Measurements from ENCODE around the gene ERI3.
A peak's percentile ranks its signal among the peaks of the same experiment; 100 is the strongest.

Gene ERI3

DNA sequence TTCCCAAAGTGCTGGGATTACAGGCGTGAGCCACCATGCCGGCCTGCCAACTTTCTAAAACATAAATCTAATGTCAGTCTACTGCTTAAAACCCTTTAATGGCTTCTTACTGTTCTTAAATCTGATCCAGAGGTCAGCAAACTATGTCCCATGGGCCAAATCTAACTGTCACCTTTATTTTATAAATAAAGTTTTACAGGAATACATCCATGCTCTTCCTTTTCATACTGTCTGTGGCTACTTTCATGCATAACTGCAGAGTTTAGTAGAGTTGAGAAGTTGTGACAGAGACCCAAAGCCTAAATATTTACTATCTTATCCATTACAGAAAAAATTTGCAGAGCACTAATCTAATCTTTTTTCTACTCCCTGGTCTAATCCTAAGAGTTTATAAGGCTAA is 3.8 kb downstream of the ERI3 start:
- DNase-seq (ENCODE audit: low read depth): no peak

DNA sequence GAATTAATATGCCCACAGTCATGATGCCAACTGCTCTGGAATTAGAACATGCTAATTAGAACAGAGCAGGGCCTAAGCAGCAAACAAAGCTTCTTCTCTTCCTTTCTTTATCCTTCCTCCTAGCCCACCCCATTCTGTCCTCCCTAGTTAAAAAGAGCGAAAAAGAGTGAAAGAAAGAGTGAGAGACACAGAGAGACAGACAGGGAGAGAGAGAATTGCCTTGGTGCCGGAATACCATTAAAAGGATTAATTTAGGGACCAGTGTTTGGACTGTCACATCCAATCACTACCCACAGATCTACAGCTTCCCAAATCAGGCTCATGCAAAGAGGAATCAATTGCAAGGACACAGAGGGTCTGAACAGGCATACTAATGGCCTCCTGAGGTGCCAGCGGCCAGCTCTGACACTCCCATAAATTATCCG is 7.0 kb downstream of the ERI3 start:
- no peak for DNase-seq (ENCODE audit: low read depth)

DNA sequence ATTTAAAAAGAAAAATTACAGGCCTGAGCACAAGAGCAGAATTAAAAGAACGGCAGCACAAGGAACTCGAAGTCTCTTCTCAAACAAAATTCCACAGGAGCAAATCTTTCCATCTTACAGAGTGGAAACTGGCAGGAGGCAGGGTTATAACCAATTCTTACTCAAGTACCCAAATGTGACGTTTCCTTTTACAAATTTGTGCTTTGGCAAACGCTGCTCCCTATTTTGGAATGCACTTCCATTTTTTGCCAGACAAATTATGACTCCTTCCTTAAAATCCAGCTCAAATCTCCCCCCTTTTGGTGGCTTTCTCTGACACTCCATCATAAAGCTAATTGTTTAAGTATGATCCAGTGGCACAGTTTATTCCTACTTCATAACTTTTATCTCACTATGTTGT is 7.8 kb downstream of the ERI3 start:
- DNase-seq (ENCODE audit: low read depth): no peak

DNA sequence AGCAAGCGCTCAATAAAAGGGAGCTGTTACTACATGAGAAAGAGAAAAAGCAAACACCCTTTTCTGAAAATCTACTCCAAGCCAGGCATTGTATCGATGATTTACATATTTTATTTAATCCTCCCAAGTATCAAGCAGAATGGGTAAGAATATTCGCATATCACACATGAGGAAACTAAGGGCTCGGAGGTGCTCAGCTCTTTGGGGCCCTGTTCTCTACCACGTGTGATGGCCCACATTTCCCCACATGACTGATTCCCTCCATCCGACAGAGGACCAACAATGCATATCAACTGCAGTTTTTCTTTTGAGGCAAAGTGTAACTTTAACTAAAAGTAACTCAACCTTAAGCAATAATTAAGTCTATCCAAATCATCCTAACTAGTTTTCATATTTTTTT is 8.2 kb downstream of the ERI3 start:
- no peak for DNase-seq (ENCODE audit: low read depth)

DNA sequence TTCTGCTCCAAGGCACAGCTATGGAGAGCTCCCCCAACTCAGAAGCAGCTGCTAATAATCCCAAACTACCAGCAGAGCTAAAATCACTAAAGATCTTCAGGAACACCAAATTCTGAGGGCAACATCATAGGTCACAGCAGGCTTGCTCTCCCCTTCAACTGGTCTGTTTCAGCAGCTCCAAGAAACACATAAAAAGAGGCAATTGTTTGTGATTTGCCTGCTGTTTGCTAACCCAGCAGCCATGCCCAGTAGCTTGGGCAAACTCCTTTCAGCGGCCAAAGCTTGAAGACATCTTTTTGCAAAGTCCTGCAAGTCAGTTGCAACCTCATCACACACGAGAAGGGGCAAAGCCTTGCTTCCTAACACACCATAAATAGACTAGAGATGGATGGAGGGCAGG is 8.9 kb downstream of the ERI3 start:
- no peak for DNase-seq (ENCODE audit: low read depth)

DNA sequence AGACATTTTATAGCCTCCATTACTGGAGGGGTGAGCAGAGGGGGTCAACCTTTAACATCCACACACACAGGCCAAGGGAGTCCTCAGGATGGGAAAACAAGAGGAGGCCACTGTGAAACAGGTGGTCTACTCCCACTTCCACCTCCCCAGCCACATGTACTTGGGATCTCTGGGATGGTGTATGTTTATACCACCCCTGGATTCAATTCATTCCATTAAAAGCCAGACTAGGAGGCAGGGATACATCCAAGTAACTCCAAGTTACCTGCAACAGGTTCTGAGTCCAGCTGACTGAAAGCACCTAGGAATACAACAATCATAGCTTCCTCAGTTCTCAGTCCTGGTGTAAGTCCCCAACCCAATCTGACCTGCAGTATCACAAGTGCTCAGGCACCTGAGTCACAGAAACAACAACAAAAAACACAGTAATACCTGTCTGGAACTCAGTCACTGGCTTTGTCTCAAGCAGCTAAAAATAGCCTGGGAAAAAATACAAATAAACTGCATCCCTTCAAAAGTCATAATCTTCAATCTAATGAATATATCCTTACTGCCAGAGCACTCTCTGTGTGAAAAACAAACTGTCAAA is 9.8 kb downstream of the ERI3 start:
- DNase-seq (ENCODE audit: low read depth): no peak

DNA sequence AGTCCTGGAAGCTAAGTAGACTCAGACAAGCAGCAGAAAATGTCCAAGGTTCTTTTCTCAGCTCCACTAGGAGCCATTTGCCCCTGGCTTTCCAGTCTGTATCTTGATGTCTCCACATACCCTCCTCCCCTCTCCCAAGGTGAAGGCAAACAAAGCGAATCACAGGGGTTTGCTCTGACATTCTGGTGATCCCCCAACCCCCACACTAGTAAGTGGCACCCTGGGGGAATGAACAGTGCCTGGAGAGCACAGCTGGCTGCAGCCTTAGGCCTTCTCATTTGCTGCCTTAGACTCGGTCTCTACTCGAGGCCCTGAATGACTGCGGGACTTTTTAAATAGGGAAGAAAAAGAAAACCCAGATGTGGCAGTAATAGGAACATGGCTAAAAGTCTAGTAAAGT is 15.3 kb downstream of the ERI3 start:
- no peak for DNase-seq (ENCODE audit: low read depth)

DNA sequence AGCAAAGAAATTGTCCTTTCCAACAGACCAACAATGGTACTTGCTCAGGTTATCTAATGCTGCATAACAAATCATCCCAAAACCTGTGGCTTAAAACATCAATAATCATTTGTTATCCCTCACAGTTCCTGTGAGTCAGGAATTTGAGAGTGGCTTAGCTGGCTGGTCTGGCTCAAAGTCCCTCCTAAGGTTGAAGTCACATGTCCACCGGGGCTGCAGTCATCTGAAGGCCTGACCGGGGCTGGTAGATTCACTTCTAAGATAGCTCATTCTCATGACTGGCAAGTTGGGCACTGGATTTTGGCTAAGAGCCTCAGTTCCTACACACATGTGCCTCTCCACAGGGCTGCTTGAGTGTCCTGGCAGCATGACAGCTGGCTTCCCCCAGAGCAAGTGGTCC is 16.9 kb downstream of the ERI3 start:
- DNase-seq (ENCODE audit: low read depth): no peak

DNA sequence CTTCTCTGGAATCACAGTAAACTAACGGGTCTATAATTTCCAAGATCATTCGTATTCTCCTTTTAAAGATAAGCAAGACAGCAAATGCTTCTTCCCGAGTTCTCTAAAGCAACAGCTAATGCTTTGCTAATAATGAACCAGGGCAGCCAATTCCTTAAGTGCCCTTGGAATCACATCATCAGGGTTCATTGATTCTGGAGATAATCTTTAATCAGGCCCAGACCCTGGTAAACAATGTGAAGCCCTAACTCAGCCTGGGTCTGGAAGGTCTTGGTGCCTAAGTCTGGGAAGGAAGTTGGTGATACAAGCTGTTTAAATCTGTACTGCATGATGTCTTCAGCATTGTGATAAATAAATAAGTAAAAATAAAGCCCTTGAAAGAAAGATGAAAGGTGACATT is 18.4 kb downstream of the ERI3 start:
- no peak for DNase-seq (ENCODE audit: low read depth)

DNA sequence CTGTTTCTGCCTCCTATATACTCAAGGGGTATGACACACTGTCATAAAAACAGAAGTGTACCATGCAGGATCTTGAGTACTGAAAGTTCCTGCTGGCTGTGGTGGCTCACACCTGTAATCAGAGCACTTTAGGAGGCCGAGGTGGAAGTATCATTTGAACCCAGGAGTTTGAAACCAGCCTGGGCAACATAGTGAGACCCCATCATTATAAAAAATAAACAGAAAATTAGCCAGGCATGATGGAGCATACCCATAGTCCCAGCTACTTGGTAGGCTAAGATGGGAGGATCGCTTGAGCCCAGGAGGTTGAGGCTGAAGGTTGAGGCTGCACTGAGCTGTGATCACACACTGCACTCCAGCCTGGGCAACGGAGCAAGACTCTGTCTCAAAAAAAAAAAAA is 20.1 kb downstream of the ERI3 start:
- no peak for DNase-seq (ENCODE audit: low read depth)

DNA sequence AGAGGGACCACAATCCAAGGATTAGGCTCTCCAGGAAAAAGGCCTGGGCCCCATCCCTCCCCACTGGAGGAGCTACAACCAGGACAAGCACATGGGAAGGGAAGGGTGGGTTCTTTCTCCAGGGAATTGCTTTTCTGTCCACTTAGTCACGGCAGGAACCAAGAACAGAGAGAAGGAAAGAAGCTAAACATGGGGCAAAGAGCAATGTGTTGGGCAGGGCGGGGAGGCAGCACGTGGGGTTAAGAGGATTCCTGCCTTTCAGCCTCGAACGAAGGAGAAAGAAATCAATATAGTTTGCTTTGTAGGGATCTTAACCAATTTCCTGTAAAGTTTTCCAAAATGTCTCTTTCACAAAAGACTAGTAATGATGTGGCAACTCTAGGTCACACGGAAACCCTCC is 21.7 kb downstream of the ERI3 start:
- DNase-seq (ENCODE audit: low read depth): no peak

DNA sequence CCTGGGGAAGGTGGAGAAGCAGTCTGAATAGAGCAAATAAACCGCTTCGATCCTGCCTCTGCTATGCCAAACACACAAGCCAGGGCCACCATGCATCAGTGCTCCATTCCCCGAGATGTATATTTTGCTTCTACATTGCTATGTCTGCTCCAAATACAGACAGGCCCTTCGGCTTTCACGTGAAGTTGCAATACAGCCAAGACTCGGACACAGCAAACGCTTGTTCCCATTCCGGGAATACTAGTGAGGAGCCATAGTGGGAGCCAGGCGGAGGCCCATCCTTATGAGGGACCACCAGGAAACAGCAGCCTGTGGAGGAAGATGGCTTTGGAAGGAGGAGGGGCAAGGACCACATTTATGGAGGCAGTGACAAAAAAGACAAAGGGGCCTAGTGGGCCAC is 22.6 kb downstream of the ERI3 start:
- no peak for DNase-seq (ENCODE audit: low read depth)

DNA sequence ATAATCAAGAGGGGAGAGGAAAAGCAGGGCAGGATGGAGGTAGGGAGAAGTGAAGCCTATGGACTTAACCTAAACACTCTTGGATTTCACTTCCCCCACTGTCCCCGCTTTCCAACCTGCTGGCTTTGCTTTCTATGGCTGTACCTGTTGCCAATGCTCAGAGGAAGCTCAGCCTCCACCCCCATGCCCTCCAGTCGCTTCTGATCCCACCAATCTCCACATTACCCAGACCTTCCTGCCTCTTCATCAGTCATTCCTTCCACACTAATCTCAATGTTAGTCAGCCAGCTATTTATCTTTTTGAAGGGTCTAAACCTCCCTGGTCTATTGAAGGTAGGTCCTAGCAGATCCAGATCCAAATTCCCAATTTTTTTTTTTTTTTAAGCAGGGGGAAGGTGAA is 24.1 kb downstream of the ERI3 start:
- DNase-seq (ENCODE audit: low read depth): no peak

DNA sequence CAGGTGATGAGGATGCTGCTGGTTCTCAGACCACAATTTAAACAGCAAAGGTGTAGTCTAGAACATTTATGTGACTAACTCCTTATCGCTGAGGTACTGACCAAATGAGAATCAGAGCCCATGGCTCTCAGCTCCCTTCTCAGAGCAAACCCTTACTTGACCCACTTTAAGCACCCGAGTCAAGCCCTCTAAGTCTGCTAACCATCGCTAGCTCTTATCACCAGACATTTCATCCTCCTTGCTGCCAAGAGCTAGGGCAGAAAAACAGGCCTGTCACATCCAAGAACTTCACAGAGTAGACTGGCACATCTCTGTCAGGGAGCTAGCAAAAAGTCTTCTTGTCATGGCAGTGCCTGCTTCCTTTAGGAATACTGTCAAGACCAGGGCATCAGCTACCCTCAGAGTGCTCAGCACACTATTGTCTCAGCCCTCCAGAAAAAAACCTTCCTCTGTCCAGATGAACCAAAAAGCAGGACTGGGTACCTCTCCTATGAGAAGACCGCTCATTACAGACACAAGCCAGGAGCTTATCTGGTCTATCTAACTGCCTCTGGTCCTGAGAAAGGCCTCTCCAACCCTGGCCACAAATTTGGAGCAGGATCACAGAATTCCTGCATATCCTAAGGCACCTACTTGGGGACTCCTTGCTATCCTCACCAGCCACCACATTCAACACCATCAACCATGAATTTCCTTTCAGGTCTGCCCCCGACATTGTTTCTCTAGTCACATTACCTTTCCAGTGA is 26.2 kb downstream of the ERI3 start:
- DNase-seq (ENCODE audit: low read depth): no peak

DNA sequence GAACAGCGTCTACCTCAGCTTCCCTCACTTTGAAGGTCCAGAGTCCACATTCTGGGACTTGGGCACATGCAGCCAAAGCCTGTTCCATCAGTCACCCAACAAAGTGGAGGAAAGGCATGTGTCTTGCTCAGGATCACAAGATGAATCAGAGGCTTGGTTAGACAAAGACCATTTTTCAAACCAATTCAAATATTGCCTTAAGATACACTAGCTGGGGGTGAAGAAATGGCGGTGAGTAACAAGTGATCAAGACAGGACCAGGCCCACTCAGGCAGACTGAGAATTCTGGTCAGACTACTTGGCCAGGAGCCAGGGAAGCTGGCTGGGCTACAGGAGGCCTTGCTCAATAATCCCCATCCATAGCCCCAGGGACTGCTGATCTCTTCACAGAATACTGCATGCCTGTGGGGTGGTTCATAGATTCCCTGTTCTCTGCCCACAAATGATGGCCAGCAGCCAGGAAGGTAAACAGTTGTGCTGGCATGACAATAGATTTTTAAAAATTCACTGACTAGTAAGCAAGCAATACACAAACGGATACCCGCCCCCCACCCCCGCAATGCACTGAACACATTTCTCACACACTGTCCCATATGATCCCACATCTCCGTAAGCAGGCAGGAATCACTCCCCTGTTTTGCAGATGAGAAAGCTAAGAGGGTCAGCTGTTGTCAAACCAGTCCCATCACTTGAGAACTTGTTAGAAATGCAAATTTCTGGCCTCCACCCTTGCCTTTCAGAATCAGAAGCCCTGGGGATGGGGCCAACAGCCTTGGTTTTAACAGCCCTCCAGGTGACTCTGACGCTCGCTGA is 27.2 kb downstream of the ERI3 start:
- no peak for DNase-seq (ENCODE audit: low read depth)

DNA sequence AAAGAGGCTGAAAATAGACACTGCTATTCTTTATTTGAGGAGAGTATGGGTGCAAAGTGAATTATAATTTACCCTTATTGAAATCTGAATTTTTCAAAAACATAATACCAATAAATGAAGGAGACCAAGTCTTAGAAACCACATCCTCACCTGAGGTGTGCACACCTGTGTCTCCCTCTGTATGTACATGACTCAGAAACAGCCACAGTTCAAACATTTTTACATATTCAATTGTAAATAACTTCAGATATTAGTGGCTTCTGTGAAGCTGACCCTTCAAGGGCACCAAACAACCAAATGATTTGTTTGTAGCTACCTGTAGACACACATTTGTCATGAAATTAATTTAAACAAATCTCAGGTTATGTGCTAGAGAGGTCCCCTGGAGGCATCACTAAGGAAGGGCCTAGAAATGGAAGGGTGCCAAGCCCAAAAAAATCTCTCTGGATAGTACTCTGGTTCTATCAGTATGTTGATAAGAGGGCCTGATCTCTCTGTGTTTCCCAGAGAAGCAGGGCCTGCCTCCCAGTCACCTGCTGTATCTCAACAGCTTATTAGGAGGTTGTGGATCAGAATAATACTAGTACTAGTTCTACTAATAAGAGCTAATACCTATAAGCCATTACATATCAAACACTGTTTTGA is 28.1 kb downstream of the ERI3 start:
- DNase-seq (ENCODE audit: low read depth): no peak

DNA sequence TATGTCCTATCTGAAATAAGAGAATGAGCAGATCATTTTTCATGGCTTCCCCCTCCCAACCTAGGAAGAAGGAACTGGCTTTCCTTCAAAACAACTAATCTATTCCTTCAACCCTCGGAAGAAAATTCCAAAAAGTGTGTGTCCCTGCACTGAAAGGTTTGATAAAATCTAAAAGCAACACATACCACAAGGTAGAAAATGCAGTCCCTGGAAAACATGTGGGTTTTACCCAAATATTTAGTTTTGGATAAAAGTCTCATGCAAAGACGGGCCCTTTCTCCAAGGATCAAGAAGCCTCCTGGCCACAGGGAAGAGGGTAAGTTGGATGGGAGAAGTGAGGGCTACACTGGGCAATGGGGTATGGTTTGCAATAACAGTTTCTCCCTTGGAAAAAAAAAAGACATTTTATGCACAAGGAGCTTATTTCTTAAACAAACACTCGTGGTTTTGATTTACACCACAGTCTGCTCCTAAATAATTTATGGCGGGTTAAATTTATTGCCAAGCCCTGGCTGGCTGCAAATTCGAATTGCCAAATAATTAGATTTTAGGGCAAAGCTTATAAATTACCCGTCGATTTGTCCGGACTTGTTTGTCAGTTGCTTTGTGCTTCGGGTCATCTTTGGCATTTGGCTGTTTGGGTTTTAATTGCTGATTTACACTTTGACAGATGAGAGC is 28.9 kb downstream of the ERI3 start:
- DNase-seq (ENCODE audit: low read depth): no peak

DNA sequence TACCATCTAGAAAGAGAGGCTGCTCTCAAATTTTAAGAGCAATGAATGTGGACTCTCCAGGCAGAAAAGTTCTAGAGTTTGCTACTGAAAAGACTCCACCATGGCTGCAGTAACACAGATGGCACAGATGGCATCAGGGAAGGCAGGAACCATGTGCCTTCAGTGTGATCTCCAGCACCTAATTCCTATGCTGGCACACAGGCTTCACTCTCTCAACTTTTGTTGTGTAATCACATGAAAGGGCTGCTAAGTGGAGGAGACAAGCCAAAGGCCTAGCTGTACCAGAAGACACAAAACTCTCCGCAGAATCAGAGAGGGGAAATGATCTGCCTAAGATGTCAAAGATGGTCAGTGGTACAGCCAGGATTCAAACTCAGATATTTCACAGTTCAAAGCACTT is 31.1 kb downstream of the ERI3 start:
- DNase-seq (ENCODE audit: low read depth): no peak

DNA sequence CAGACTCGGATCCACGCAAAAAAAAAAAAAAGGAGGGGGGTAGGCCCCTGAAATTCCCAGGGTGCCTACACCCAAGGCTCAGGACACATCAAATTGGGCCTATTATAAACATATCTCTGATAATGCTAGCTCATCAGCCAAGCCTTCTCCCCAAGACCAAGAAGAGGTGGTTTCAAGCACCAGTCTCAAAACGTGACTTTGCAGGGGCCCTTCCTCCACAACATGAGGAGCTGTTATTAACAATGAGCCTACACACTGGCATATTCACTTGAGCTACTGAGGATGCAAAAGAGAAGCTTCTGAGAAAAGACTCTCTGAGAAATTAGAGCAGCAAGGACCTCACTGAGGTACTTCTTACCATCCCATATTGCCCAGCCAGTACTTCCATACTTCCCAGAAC is 32.7 kb downstream of the ERI3 start:
- no peak for DNase-seq (ENCODE audit: low read depth)

DNA sequence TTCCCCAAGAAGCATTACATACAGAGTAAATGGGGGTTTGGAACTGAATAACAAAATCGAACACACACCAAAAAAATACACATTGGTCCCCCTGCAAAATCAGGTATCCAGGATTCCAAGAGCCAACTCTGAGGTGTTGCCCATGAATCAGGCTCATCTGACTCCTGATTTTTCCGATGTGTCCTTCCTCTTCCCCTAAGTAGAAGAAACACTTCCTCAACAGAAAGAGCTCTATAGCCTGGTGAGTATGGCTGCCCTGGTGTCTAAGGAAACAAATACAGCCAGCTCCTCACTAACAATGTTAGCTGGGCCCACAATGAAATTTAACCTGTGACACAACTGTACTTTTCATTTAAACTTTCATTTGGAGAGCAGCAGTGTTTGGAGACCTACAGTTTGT is 33.6 kb downstream of the ERI3 start:
- DNase-seq (ENCODE audit: low read depth): no peak

DNA sequence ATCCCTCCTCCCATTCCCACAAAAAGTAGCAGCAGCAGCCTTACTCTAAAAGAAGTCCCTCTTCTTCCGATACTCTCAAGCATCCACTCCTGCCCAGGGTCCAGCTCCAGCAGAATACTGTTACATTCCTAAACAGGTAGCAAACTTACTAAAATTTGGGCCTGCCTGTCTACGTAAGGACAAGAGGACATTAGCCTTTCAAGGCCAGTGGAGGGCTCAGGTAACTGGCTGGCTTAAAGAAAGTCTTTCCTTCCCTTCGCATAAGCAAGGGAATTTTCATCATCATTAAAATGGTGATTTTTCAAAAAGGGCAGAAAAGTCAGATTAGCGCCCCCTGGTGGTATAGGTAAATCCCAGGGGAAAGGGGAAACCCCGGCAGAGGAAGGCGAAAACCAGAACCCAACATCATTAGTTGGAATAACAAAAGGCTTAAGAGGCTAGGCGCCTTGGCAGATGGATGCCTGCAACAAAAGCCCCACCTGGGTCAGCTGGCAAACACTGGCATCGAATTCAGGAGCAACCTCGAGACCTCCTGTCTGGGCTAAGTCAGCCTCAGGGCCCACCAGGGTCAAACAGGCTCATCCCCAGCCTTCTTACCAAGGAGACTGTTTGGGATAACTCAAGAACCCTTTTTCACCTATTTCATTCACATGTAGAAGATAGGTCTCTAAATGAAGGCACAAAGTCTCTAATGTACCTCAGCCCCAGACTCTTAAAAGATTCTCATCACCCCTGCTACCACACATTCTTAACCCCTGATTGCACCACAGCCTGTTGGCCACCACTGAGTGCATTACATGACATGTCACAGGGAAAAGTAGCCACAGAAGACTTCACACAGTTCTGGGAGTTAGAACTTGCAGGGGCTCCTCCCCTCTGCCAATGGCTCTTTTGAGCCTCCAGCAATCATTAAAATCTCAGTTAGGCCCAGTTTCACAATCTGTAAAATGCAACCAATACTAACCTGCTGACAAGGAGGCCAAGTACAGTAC is 36.7 kb downstream of the ERI3 start:
- peak; percentile 10 for DNase-seq (ENCODE audit: low read depth)

Data from T follicular helper cell (primary cell).